HG03520 (cell line): ENCODE results near the gene OR5M10.
"Not testable (repeated sequence)": the region's sequence is repeated elsewhere in the genome, so short reads cannot be mapped to it uniquely, and the experiment has no call there.

ENCODE experiments used
- ATAC-seq: cut with Tn5 transposase; IDR thresholded peaks from one replicate; pipeline ENCODE4 v1.9.1; 2021; ENCODE audit warnings: mild to moderate bottlenecking, moderate library complexity; ENCODE audit not compliant: unreplicated experiment

Gene OR5M10

DNA sequence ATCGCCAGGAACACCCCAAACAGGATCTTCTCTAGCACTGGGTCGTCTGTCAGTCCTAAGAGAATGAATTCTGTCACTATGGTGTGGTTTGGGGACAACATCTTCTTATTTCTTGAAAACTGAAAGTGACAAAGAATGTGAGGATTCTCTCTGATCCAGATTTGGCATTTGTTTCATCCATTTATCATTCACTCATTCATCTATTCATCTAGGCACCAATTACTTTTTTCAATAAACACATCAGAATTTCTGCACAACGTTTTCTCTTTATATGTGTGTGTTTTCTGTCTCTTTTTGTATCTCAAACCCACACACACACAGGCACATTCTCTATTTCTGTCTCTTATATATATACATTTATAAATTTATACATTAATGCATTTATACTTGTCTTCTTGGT lies at the start of gene OR5M10:
TSS of gene OR5M10 (minus strand) at position 101 of the 400 bp plus-strand sequence. CDS start at position 101, 0 bp downstream.
- no peak for ATAC-seq

DNA sequence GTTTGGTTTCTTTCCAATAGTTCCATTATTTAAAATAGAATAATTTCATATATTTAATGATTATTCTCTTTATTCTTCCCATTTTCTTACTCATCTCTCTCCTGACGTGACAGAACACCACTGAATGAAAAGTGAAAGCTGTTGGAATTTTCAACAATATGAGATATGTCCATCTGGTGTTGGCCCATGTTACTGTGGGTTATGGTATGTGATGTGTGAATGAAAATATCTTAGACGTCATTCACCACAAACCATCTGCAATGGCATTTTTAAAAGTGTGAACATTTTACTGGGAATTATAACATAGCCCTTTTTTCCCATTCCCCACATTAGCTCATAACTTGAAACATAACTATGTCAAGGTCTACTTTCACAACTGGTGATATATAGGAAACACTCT lies 48.4 kb upstream of the OR5M10 start:
- no peak for ATAC-seq

DNA sequence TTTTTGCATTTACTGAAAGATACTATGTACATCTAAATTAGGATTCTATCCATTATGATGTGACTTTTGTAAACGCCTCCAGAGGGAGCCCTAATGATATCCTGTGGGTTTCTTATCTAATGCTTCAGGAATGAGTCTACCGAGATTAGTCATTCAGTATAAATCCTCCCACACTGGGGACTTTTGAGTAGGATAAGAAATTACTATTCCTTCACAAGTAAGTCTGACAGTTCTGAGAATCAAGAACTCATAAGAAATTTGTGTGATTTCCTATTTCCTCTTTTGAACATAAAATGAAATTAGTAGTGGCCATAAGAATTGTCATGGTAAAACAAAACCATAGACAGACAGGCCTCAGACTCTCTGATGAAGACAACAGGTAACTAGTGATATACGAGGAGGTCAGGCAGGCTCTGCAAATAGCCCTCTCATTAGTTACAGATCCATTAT lies 47.2 kb upstream of the OR5M10 start:
- ATAC-seq = peak; percentile 77

DNA sequence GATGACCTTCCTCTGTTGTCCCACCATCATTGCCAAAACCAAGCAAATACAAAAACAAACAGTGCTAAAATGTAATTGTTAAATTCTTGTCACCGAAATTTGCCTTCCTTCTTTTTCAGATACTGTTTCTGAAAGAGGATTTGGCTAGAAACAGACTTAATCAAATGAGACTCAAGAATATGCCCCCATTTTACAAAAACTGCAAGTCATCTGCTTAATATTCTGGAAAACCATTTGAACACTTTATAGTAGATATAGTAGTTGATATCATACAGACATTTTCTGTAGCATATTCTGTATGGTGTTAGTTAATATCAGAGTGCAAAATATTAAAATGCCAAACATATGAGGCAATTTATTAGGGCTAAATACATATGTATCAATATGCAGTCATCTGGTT lies 33.7 kb upstream of the OR5M10 start:
- no peak for ATAC-seq

DNA sequence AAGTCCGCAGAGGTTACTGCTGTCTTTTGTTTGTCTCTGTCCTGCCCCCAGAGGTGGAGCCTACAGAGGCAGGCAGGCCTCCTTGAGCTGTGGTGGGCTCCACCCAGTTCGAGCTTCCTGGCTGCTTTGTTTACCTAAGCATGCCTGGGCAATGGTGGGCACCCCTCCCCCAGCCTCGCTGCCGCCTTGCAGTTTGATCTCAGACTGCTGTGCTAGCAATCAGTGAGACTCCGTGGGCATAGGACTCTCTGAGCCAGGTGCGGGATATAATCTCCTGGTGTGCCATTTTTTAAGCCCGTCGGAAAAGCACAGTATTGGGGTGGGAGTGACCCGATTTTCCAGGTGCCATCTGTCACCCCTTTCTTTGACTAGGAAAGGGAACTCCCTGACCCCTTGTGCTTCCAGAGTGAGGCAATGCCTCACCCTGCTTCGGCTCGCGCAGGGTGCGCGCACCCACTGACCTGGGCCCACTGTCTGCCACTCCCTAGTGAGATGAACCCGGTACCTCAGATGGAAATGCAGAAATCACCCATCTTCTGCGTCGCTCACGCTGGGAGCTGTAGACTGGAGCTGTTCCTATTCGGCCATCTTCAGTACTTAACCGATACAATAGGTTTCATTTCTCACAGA lies 14.7 kb upstream of the OR5M10 start:
- not testable (repeated sequence) for ATAC-seq

DNA sequence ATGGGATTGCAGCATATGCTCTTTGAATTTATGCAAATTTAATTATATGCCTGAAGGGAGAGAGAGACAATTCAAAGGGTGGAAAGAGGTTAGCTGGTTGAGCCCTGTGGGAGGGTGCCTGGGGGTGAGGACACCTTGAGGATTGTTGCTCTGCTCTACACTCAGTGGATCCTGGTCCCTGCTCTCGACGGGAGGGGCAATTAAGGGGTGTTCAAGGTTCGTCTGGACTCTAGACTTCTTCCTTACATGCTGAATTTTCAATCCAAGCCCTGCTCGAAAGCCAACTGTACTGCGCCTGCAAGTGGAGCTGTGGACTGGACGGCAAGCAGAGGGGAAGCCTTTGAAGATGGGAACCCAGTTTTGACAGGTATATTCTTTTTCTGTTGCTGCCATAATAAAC lies 18.9 kb downstream of the OR5M10 start:
- ATAC-seq = no peak

DNA sequence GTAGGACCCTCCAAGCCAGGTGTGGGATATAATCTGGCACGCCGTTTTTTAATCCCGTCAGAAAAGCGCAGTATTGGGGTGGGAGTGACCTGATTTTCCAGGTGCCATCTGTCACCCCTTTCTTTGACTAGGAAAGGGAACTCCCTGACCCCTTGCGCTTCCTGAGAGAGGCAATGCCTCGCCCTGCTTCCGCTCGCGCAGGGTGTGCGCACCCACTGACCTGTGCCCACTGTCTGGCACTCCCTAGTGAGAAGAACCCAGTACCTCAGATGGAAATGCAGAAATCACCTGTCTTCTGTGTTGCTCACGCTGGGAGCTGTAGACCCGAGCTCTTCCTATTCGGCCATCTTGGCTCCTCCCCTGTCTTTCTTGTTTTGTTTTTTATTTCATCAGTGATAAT lies 22.8 kb downstream of the OR5M10 start:
- not testable (repeated sequence) for ATAC-seq

DNA sequence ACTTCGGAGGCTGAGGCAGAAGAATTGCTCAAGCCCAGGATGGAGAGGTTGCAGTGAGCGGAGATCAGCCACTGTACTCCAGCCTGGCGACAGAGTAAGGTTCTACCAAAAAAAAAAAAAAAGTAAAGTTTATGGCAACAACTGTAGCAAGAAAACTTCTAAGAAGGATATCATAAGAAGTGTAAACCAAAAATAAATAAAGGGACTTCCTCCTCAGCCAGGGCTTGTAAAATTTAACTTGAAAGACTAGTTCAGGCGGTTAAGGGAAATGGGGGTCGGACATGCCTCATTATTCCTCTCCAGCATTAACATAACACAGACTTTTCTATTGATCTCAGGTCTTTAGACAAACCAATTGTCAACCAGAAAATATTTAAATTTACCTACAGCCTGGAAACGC lies 32.0 kb downstream of the OR5M10 start:
- ATAC-seq = no peak

DNA sequence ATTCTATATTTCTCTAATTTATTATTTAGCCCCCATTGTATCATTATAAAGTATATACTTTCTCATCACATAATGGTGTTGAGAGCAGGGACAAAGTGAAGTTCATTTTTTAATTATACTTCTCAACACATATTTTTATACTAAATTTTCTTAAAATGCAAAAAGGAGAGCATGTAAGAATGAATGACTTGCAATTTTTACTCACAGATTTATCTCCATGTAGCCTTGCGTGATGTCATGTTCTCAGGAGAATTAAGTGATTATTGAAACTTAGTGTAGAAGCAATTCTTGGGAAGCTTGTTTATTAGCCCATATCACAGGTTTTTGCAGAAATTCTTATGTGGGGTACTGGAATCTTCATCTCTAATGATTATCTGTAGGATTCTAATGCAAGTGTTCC lies 33.8 kb downstream of the OR5M10 start:
- no peak for ATAC-seq

DNA sequence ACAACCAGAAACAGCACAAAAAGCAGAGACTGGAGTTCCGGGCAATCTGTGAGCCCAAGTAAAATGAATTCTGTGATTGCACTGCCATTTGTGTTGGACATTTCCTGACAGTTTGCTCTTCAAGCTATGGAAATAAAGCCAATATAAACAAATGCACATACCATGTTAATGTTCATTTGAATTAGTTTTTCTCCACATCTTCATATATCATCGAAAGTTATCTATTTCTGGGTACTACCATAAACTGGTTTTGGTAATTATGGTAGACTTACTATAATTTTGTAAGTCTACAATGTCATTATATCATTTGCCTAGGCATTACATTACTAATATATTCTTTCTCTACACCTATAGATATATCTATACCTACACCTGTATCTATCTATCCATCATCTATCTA lies 34.4 kb downstream of the OR5M10 start, which contains the start of gene OR5M11:
TSS of gene OR5M11 (minus strand) at position 101 of the 400 bp plus-strand sequence. CDS start at position 101, 0 bp downstream.
- no peak for ATAC-seq

DNA sequence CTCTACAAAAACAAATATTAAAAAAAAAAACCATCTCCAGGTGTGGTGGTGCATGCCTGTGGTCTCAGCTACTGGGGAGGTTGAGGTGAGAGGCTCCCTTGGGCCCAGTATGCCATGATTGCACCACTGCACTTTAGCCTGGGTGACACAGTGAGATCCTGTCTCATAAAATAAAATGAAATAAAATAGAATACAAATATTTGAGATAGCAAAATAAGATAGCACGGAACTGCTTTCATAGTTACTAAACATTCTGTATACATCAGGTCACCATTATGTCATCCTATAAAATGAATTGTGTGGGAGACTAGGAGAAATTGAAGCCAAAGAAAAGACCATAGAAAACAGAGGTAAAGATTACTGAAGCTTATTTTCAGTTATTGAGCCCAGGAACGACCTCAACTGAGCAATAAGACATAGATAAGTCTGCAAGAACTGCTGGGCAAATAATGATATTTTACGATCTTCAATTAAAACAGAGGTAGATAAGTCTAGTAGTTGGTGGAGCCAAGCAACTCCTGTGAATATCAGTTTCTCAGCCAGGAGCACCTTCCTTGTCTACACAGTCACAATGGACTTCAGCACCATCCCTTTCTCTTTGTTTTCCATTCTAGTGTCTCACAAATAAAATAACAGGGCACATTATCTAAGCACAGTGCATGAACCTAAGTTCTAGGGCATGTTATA lies 44.3 kb downstream of the OR5M10 start:
- ATAC-seq = no peak

DNA sequence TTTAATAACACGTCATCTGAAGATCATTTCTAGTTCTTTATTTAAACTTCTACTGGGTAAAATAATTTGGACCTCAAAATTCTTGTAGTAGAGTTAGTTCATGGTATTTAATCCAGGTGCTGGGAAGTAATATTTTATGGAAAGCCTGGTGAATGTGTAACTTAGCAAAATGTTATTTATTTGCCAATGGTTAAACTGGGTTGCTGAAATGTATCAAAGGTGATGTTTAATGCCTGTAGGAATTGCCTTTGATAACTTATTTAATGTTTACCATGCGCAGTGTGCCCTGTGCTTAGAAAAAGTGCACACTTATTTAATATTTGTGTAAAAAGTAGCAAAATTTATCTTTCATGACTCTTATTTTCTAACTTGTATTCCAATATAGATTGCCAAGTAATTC lies 45.7 kb downstream of the OR5M10 start:
- ATAC-seq = no peak
